Measurements from ENCODE around the gene PINLYP. TPM values are rescaled to one million over a fixed set of nuclear protein-coding genes. Genes with fewer than 3 reads are reported as not detected.

The PINLYP gene
- total and polyA plus RNA-seq, 2 experiments from 2014 or later: 7.8 to 11.1 TPM

DNA sequence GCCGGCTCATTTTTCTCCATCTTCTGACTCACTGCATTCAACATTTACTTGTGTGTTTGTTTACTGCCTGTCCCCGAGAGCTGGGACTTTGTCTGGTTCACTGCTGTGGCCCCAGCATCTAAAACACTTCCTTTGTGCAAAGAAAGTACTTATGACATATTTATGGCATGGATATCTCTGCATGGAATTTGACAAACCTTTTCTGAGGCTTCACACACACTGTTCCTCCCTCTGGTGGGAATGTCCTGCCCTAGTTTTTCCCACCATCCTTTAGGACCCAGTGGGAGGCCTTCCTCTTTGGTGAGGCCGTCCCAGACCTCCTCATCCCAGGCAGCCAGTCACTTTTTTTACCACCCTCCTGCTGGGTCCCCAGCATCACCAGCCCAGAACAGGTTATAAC is 34.9 kb downstream of the PINLYP start (continued):
- TF ChIP-seq, protein P1, sequence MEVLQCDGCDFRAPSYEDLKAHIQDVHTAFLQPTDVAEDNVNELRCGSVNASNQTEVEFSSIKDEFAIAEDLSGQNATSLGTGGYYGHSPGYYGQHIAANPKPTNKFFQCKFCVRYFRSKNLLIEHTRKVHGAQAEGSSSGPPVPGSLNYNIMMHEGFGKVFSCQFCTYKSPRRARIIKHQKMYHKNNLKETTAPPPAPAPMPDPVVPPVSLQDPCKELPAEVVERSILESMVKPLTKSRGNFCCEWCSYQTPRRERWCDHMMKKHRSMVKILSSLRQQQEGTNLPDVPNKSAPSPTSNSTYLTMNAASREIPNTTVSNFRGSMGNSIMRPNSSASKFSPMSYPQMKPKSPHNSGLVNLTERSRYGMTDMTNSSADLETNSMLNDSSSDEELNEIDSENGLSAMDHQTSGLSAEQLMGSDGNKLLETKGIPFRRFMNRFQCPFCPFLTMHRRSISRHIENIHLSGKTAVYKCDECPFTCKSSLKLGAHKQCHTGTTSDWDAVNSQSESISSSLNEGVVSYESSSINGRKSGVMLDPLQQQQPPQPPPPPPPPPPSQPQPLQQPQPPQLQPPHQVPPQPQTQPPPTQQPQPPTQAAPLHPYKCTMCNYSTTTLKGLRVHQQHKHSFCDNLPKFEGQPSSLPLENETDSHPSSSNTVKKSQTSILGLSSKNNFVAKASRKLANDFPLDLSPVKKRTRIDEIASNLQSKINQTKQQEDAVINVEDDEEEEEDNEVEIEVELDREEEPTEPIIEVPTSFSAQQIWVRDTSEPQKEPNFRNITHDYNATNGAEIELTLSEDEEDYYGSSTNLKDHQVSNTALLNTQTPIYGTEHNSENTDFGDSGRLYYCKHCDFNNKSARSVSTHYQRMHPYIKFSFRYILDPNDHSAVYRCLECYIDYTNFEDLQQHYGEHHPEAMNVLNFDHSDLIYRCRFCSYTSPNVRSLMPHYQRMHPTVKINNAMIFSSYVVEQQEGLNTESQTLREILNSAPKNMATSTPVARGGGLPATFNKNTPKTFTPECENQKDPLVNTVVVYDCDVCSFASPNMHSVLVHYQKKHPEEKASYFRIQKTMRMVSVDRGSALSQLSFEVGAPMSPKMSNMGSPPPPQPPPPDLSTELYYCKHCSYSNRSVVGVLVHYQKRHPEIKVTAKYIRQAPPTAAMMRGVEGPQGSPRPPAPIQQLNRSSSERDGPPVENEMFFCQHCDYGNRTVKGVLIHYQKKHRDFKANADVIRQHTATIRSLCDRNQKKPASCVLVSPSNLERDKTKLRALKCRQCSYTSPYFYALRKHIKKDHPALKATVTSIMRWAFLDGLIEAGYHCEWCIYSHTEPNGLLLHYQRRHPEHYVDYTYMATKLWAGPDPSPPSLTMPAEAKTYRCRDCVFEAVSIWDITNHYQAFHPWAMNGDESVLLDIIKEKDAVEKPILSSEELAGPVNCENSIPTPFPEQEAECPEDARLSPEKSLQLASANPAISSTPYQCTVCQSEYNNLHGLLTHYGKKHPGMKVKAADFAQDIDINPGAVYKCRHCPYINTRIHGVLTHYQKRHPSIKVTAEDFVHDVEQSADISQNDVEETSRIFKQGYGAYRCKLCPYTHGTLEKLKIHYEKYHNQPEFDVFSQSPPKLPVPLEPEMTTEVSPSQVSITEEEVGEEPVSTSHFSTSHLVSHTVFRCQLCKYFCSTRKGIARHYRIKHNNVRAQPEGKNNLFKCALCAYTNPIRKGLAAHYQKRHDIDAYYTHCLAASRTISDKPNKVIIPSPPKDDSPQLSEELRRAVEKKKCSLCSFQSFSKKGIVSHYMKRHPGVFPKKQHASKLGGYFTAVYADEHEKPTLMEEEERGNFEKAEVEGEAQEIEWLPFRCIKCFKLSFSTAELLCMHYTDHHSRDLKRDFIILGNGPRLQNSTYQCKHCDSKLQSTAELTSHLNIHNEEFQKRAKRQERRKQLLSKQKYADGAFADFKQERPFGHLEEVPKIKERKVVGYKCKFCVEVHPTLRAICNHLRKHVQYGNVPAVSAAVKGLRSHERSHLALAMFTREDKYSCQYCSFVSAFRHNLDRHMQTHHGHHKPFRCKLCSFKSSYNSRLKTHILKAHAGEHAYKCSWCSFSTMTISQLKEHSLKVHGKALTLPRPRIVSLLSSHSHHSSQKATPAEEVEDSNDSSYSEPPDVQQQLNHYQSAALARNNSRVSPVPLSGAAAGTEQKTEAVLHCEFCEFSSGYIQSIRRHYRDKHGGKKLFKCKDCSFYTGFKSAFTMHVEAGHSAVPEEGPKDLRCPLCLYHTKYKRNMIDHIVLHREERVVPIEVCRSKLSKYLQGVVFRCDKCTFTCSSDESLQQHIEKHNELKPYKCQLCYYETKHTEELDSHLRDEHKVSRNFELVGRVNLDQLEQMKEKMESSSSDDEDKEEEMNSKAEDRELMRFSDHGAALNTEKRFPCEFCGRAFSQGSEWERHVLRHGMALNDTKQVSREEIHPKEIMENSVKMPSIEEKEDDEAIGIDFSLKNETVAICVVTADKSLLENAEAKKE (CRISPR knock-in tag; IDR thresholded peaks at IDR 0.05): no peak

- DNase-seq (ENCODE audit: low spot score) (no peak), ATAC-seq (no peak)
- Mint-ChIP-seq H3K36me3 (ENCODE audit: low read depth) (peaks cover 36% of the 10 kb centered on the region), H3K4me3 (no peak within 1 kb of the TSS), H3K27ac (no peak within 1 kb of the TSS), H3K4me1 (peaks cover 9% of the 10 kb centered on the region), H3K9me3 (peaks cover 11% of the 10 kb centered on the region), H3K27me3 (ENCODE audit: insufficient read depth, low read depth, poor library complexity) (peaks cover 18% of the 10 kb centered on the region)
- Histone ChIP-seq H3K27me3 (ENCODE audit: insufficient read depth) (no peaks in the 10 kb centered on the region), H3K27ac (ENCODE audit: low read depth) (no peak within 1 kb of the TSS), H3K4me3 (no peak within 1 kb of the TSS), H3K79me2 (replicated peaks; ENCODE audit: insufficient read depth) (peaks cover 7% of the 10 kb centered on the region; the same call in 1 of the 2 replicates), H3K36me3 (ENCODE audit: insufficient read depth) (no peaks in the 10 kb centered on the region), H3F3A (replicated peaks; ENCODE audit: low read depth) (no peaks in the 10 kb centered on the region), H3K9me2 (ENCODE audit: insufficient read depth) (no peaks in the 10 kb centered on the region), H2AFZ (no peak within 1 kb of the TSS), H4K20me1 (replicated peaks; ENCODE audit: insufficient read depth) (no peaks in the 10 kb centered on the region; the same call in 1 of the 2 replicates), H3K4me1 (ENCODE audit: insufficient read depth) (no peaks in the 10 kb centered on the region), H3K4me2 (no peak within 1 kb of the TSS)
- no peak for TF ChIP-seq ZNF114 (CRISPR knock-in tag; IDR thresholded peaks at IDR 0.05)
- TF ChIP-seq JUNB (IDR thresholded peaks at IDR 0.05; ENCODE audit: unreplicated experiment): no peak
- TF ChIP-seq ZNF331 (CRISPR knock-in tag; IDR thresholded peaks at IDR 0.05; ENCODE audit: low read depth): no peak
- TF ChIP-seq, protein P2, sequence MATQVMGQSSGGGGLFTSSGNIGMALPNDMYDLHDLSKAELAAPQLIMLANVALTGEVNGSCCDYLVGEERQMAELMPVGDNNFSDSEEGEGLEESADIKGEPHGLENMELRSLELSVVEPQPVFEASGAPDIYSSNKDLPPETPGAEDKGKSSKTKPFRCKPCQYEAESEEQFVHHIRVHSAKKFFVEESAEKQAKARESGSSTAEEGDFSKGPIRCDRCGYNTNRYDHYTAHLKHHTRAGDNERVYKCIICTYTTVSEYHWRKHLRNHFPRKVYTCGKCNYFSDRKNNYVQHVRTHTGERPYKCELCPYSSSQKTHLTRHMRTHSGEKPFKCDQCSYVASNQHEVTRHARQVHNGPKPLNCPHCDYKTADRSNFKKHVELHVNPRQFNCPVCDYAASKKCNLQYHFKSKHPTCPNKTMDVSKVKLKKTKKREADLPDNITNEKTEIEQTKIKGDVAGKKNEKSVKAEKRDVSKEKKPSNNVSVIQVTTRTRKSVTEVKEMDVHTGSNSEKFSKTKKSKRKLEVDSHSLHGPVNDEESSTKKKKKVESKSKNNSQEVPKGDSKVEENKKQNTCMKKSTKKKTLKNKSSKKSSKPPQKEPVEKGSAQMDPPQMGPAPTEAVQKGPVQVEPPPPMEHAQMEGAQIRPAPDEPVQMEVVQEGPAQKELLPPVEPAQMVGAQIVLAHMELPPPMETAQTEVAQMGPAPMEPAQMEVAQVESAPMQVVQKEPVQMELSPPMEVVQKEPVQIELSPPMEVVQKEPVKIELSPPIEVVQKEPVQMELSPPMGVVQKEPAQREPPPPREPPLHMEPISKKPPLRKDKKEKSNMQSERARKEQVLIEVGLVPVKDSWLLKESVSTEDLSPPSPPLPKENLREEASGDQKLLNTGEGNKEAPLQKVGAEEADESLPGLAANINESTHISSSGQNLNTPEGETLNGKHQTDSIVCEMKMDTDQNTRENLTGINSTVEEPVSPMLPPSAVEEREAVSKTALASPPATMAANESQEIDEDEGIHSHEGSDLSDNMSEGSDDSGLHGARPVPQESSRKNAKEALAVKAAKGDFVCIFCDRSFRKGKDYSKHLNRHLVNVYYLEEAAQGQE (IDR thresholded peaks at IDR 0.05; ENCODE audit: unreplicated experiment): no peak
- TF ChIP-seq, protein P1 (CRISPR knock-in tag; IDR thresholded peaks at IDR 0.05): no peak
- no peak for TF ChIP-seq POLR2AphosphoS5 (IDR thresholded peaks at IDR 0.05; ENCODE audit: low read depth)
These were observed 36.2 kb downstream of the PINLYP start, which contains the start of gene SRRM5 for GRCh38 chr19:43611788-43612187. Gene SRRM5 (plus strand): TSS chr19:43612088. CDS start chr19:43612122, 34 bp downstream.

Measured in GM23338 (cell line).